ENCODE measurements around the gene SRXN1. TPM values are rescaled to one million over a fixed set of nuclear protein-coding genes. Genes with fewer than 3 reads are reported as not detected.

The SRXN1 gene
- total RNA-seq, 1 experiment from 2014 or later, result 80.8 TPM

GRCh38 chr20:617934-618690 lies 34.9 kb downstream of the SRXN1 start:
- CTCF ChIA-PET, result interaction anchor here (0.6 kb wide), 1 partner anchor 1589 kb away, joined by 4 read pairs; no protein-coding TSS in a partner anchor
- Histone ChIP-seq H3K4me1 (ENCODE audit: control insufficient read depth in 1 of 2, insufficient read depth in 2 of 2, low read length in 2 of 2) (no peaks in the 10 kb centered on the region), H3K4me2 (ENCODE audit: low read length) (no peak overlapping the region), H3K4me3 (replicated peaks in 1 of 2; ENCODE audit: low read depth in 1 of 2, low read length in 2 of 2) (no peak overlapping the region), H3K27me3 (ENCODE audit: insufficient read depth, low read length) (no peaks in the 10 kb centered on the region; the same call in 1 of the 2 replicates), H4K20me1 (ENCODE audit: insufficient read depth) (no peaks in the 10 kb centered on the region), H3K27ac (ENCODE audit: low read depth, low read length) (no peak overlapping the region), H3K9me3 (ENCODE audit: control insufficient read depth in 1 of 2, insufficient read depth in 1 of 2, low read depth in 1 of 2, low read length in 2 of 2) (no peaks in the 10 kb centered on the region), H3K79me2 (ENCODE audit: insufficient read depth, low read length) (no peaks in the 10 kb centered on the region), H2AFZ (ENCODE audit: low read depth, low read length, poor library complexity, severe bottlenecking) (no peak overlapping the region), H3K9ac (ENCODE audit: low read length) (no peak overlapping the region), H3K36me3 (ENCODE audit: control insufficient read depth in 1 of 2, insufficient read depth in 2 of 2, low read length in 2 of 2) (no peaks in the 10 kb centered on the region), H3K9me2 (ENCODE audit: insufficient read depth) (no peaks in the 10 kb centered on the region)
- TF ChIP-seq EGR1 (IDR thresholded peaks at IDR 0.05; ENCODE audit: low read depth) (no peak), POLR2AphosphoS5 (IDR thresholded peaks at IDR 0.05; ENCODE audit: low read depth, low read length) (no peak), ZBTB33 (IDR thresholded peaks at IDR 0.05; ENCODE audit: extremely low read depth, insufficient replicate concordance, low read length) (no peak), FOSL1 (IDR thresholded peaks at IDR 0.05; ENCODE audit: low read depth) (no peak), SIN3A (IDR thresholded peaks at IDR 0.05; ENCODE audit: low read depth) (no peak), RAD21 (IDR thresholded peaks at IDR 0.05; ENCODE audit: low read depth) (no peak), MAX (IDR thresholded peaks at IDR 0.05) (no peak), EZH2 (IDR thresholded peaks at IDR 0.05) (no peak), CTCF (IDR thresholded peaks at IDR 0.05 in 2 of 3, conservative IDR thresholded peaks at IDR 0.05 in 1 of 3; ENCODE audit: borderline replicate concordance in 1 of 3, insufficient read depth in 1 of 3, low read depth in 2 of 3, low read length in 2 of 3) (no peak), JUND (IDR thresholded peaks at IDR 0.05) (no peak)
- no peak for DNase-seq (ENCODE audit: low read depth, low spot score)
- POLR2A ChIA-PET, result interaction anchor here (1.4 kb wide), 1 partner anchor 16 kb away, joined by 3 read pairs; no protein-coding TSS in a partner anchor
- intact Hi-C loops (cut with micrococcal nuclease), result no loop called here
- ATAC-seq, result no peak
- RAD21 ChIA-PET (ENCODE audit: low non-redundant PET in 1 of 2, low total read pairs in 2 of 2, uncharacterized antibody in 2 of 2, unreplicated experiment in 2 of 2), result no interaction called here
- BruUV-seq (replicated peaks), result no TSS peak
